ENCODE data around the gene CTCFL.

The CTCFL gene

GRCh38 chr20:57482796-57483195 lies 42.1 kb downstream of the CTCFL start:
- no peaks in the 10 kb centered on the region for H3K36me3 ChIP-seq (ENCODE audit: insufficient read depth, insufficient read length, low read length)
- H3K9me3 ChIP-seq (ENCODE audit: insufficient read depth, low read length) = 0 out of 2 replicates have a peak, but pooled peaks cover 4% of the 10 kb centered on the region
- no peak overlapping the region for H3K4me3 ChIP-seq (ENCODE audit: insufficient read length, low read depth)
- no peaks in the 10 kb centered on the region for H3K27me3 ChIP-seq (ENCODE audit: insufficient read depth, insufficient read length)
- no peak overlapping the region for H3K9ac ChIP-seq (ENCODE audit: insufficient read length, low read depth)
- no peaks in the 10 kb centered on the region for H3K4me1 ChIP-seq (ENCODE audit: insufficient read depth, insufficient read length)
- no peak for TF ChIP-seq ZNF274 (IDR thresholded peaks at IDR 0.05; ENCODE audit: low read depth, low read length)
- no peak for TF ChIP-seq YY1 (IDR thresholded peaks at IDR 0.05; ENCODE audit: insufficient read depth, insufficient read length)
- TF ChIP-seq SUZ12 (IDR thresholded peaks at IDR 0.05; ENCODE audit: extremely low read depth, insufficient read depth, insufficient read length) = no peak
- no peak for DNase-seq (ENCODE audit: low read depth, low spot score)

- H3K36me3 ChIP-seq (ENCODE audit: insufficient read depth, insufficient read length, low read length) = no peaks in the 10 kb centered on the region
- TF ChIP-seq ZNF274 (IDR thresholded peaks at IDR 0.05; ENCODE audit: low read depth, low read length) (no peak), YY1 (IDR thresholded peaks at IDR 0.05; ENCODE audit: insufficient read depth, insufficient read length) (no peak), SUZ12 (IDR thresholded peaks at IDR 0.05; ENCODE audit: extremely low read depth, insufficient read depth, insufficient read length) (no peak)
- DNase-seq (ENCODE audit: low read depth, low spot score) = no peak
- no peaks in the 10 kb centered on the region for H3K27me3 ChIP-seq (ENCODE audit: insufficient read depth, insufficient read length)
- H3K4me3 ChIP-seq (ENCODE audit: insufficient read length, low read depth) = no peak overlapping the region
- H3K9me3 ChIP-seq (ENCODE audit: insufficient read depth, low read length) = 0 out of 2 replicates have a peak, but pooled peaks cover 4% of the 10 kb centered on the region
- H3K9ac ChIP-seq (ENCODE audit: insufficient read length, low read depth) = no peak overlapping the region
- H3K4me1 ChIP-seq (ENCODE audit: insufficient read depth, insufficient read length) = no peaks in the 10 kb centered on the region
These were observed 42.8 kb downstream of the CTCFL start for GRCh38 chr20:57482148-57482547.

DNA sequence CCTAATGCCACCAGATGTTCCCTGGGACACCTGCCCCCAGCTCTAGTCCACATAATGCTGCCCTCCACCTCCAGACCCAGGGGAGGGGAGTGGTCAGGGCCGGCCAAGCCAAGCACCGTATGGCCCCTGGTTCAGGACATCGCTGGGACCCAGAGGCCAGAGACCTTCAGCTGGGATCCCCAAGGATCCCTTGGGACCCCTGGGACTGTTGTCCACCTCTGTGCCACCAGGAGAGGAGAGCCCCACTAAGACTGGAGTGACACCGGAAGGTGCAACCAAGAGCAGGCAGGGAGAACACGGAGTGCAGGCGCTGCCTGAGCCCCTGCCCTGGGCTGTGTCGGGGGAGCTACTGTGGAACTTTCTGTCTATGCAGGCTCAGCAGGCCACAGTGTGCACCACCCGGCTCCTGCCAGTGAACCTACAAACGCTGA lies 43.6 kb downstream of the CTCFL start:
- no peaks in the 10 kb centered on the region for H3K27me3 ChIP-seq (ENCODE audit: insufficient read depth, insufficient read length)
- H3K36me3 ChIP-seq (ENCODE audit: insufficient read depth, insufficient read length, low read length) = no peaks in the 10 kb centered on the region
- no peak for DNase-seq (ENCODE audit: low read depth, low spot score)
- H3K4me1 ChIP-seq (ENCODE audit: insufficient read depth, insufficient read length) = peaks cover 2% of the 10 kb centered on the region
- H3K4me3 ChIP-seq (ENCODE audit: insufficient read length, low read depth) = no peak overlapping the region
- no peak for TF ChIP-seq ZNF274 (IDR thresholded peaks at IDR 0.05; ENCODE audit: low read depth, low read length)
- TF ChIP-seq YY1 (IDR thresholded peaks at IDR 0.05; ENCODE audit: insufficient read depth, insufficient read length) = no peak
- TF ChIP-seq SUZ12 (IDR thresholded peaks at IDR 0.05; ENCODE audit: extremely low read depth, insufficient read depth, insufficient read length) = no peak
- H3K9me3 ChIP-seq (ENCODE audit: insufficient read depth, low read length) = 0 out of 2 replicates have a peak, but pooled peaks cover 4% of the 10 kb centered on the region
- peak overlapping the region; percentile 50 for H3K9ac ChIP-seq (ENCODE audit: insufficient read length, low read depth)

DNA sequence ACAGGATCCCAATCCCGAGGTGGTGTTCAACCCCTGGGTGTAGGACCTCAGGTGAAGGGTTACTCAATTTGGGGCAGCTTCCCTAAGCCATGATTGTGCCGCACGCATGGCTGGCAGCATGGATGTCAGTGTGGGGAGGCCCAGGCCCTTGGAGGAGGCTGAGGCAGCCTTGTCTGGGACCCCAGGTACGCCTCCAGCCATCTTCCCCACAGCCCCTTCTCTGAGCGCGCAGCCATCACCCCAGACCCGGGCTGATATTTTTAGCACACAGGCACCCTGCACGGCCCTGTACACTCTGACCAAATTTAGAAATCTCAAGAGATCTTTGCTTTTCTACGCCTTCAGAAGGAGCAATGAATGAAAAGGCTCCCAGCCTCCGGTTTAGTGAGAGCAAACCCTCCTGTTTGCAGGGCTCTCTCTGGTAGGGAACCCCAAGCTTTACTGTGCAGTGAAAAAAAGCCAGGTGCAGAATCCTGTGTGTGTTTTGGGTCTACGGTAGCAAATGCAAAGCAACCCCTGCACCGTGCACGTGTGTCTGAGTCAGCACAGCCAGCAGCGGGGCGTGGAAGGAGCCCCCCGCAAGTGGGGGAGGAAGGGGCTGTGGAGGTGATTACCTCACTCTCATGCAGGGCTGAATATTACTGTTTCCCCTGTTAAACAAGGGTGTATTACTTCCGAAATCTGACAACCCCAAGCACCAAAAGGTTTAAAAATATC lies 44.3 kb downstream of the CTCFL start:
- Histone ChIP-seq H3K4me3 (ENCODE audit: insufficient read length, low read depth) (no peak overlapping the region), H3K9me3 (ENCODE audit: insufficient read depth, low read length) (no peaks in the 10 kb centered on the region), H3K4me1 (ENCODE audit: insufficient read depth, insufficient read length) (peaks cover 2% of the 10 kb centered on the region), H3K27me3 (ENCODE audit: insufficient read depth, insufficient read length) (peaks cover under 1% of the 10 kb centered on the region), H3K36me3 (ENCODE audit: insufficient read depth, insufficient read length, low read length) (no peaks in the 10 kb centered on the region), H3K9ac (ENCODE audit: insufficient read length, low read depth) (no peak overlapping the region)
- no peak for DNase-seq (ENCODE audit: low read depth, low spot score)
- TF ChIP-seq SUZ12 (IDR thresholded peaks at IDR 0.05; ENCODE audit: extremely low read depth, insufficient read depth, insufficient read length) = no peak
- no peak for TF ChIP-seq YY1 (IDR thresholded peaks at IDR 0.05; ENCODE audit: insufficient read depth, insufficient read length)
- TF ChIP-seq ZNF274 (IDR thresholded peaks at IDR 0.05; ENCODE audit: low read depth, low read length) = no peak

DNA sequence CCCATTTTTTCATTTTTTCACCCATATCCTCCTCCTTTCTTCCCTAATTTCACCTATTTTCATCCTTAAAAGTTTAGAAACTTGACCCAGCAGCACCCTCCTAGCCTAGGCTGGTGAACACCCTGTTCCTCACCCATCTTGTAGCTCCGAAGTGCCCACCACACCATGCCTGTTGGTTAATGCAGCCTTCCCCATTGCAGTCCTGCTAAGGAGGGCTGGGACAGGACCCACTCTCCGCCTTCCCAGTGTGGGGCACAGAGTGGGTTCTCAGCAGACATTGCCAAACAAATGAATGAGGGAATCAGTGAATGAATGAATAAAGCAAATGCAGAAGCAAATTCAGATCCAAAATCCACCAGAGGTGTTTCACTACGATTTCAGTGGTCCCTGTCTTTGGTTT lies 45.7 kb downstream of the CTCFL start:
- DNase-seq (ENCODE audit: low read depth, low spot score) = no peak
- H3K9me3 ChIP-seq (ENCODE audit: insufficient read depth, low read length) = no peaks in the 10 kb centered on the region
- H3K36me3 ChIP-seq (ENCODE audit: insufficient read depth, insufficient read length, low read length) = no peaks in the 10 kb centered on the region
- peaks cover 2% of the 10 kb centered on the region for H3K27me3 ChIP-seq (ENCODE audit: insufficient read depth, insufficient read length)
- peaks cover 5% of the 10 kb centered on the region for H3K4me1 ChIP-seq (ENCODE audit: insufficient read depth, insufficient read length)
- H3K4me3 ChIP-seq (ENCODE audit: insufficient read length, low read depth) = no peak overlapping the region
- TF ChIP-seq ZNF274 (IDR thresholded peaks at IDR 0.05; ENCODE audit: low read depth, low read length) (no peak), YY1 (IDR thresholded peaks at IDR 0.05; ENCODE audit: insufficient read depth, insufficient read length) (no peak), SUZ12 (IDR thresholded peaks at IDR 0.05; ENCODE audit: extremely low read depth, insufficient read depth, insufficient read length) (no peak)
- no peak overlapping the region for H3K9ac ChIP-seq (ENCODE audit: insufficient read length, low read depth)

GRCh38 chr20:57478176-57478575 lies 46.8 kb downstream of the CTCFL start:
- Histone ChIP-seq H3K4me3 (ENCODE audit: insufficient read length, low read depth) (no peak overlapping the region), H3K9ac (ENCODE audit: insufficient read length, low read depth) (no peak overlapping the region), H3K4me1 (ENCODE audit: insufficient read depth, insufficient read length) (peaks cover 6% of the 10 kb centered on the region), H3K36me3 (ENCODE audit: insufficient read depth, insufficient read length, low read length) (no peaks in the 10 kb centered on the region), H3K27me3 (ENCODE audit: insufficient read depth, insufficient read length) (peaks cover 2% of the 10 kb centered on the region), H3K9me3 (ENCODE audit: insufficient read depth, low read length) (no peaks in the 10 kb centered on the region)
- no peak for TF ChIP-seq SUZ12 (IDR thresholded peaks at IDR 0.05; ENCODE audit: extremely low read depth, insufficient read depth, insufficient read length)
- TF ChIP-seq ZNF274 (IDR thresholded peaks at IDR 0.05; ENCODE audit: low read depth, low read length) = no peak
- TF ChIP-seq YY1 (IDR thresholded peaks at IDR 0.05; ENCODE audit: insufficient read depth, insufficient read length) = no peak
- DNase-seq (ENCODE audit: low read depth, low spot score) = no peak

DNA sequence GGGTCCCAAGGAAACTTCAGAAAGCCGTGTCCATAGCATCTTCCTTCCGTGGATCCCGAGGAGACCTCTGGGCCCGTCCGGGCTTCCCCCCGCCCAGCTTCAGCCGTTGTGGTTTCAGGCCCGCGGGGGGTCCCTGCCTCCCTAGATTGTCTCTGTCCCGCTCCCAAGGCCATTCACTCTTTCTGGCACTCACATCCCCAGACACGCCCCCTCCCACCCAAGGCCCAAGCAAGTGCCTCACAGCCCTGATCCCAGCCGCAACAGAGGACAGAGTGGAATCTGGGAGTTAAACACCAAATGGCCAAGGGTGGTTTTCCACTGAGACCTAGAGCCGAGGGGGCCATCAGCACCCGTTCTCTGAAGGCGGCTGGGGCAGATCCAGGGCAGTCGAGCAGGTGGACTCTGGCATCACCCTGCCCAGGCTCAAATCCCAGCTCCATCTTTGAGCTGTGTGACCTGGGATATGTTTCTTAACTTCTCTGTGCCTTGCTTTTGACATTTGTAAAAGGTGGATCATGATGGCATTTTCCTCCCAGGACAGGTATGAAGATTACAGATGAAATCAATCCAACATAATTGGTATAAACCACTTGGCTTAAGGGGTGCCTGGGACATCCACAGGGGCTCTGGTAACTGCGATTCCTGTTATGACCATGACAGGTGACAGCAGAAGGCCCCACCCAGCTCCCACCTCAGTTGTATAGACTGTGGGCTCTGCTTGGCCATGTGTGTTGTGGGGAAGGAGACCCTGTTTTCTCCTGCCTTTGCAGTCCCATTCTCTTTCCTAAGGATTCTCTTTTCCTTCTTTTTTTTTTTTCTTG lies 48.1 kb downstream of the CTCFL start:
- Histone ChIP-seq H3K9ac (ENCODE audit: insufficient read length, low read depth) (no peak overlapping the region), H3K9me3 (ENCODE audit: insufficient read depth, low read length) (no peaks in the 10 kb centered on the region), H3K27me3 (ENCODE audit: insufficient read depth, insufficient read length) (peaks cover 2% of the 10 kb centered on the region), H3K4me3 (ENCODE audit: insufficient read length, low read depth) (no peak overlapping the region), H3K4me1 (ENCODE audit: insufficient read depth, insufficient read length) (peaks cover 8% of the 10 kb centered on the region), H3K36me3 (ENCODE audit: insufficient read depth, insufficient read length, low read length) (no peaks in the 10 kb centered on the region)
- TF ChIP-seq ZNF274 (IDR thresholded peaks at IDR 0.05; ENCODE audit: low read depth, low read length) (no peak), SUZ12 (IDR thresholded peaks at IDR 0.05; ENCODE audit: extremely low read depth, insufficient read depth, insufficient read length) (no peak), YY1 (IDR thresholded peaks at IDR 0.05; ENCODE audit: insufficient read depth, insufficient read length) (no peak)
- no peak for DNase-seq (ENCODE audit: low read depth, low spot score)

All from NT2/D1 (cell line).